Fibroblast of pulmonary artery (primary cell): Measurements from ENCODE around the gene ATP6V0C.
A peak's percentile ranks its signal among the peaks of the same experiment; 100 is the strongest.
"Not testable (repeated sequence)": the region's sequence is repeated elsewhere in the genome, so short reads cannot be mapped to it uniquely, and the experiment has no call there.

Experiments
- DNase-seq: peaks from one replicate; pipeline ENCODE4 v3.0.0-alpha.2; 2010; ENCODE audit warnings: low read depth
- H3K4me3 ChIP-seq: replicated peaks from 2 replicates; pipeline ENCODE4 v1.5.1; 2011; ENCODE audit warnings: low read depth, mild to moderate bottlenecking, control low read depth, low read length, moderate library complexity
- CTCF ChIP-seq: IDR thresholded peaks from 2 replicates; pipeline ENCODE4 v1.5.1; 2011; ENCODE audit warnings: mild to moderate bottlenecking, control low read depth, low read length, inconsistent platforms; ENCODE audit errors: missing control alignments

Gene ATP6V0C

DNA sequence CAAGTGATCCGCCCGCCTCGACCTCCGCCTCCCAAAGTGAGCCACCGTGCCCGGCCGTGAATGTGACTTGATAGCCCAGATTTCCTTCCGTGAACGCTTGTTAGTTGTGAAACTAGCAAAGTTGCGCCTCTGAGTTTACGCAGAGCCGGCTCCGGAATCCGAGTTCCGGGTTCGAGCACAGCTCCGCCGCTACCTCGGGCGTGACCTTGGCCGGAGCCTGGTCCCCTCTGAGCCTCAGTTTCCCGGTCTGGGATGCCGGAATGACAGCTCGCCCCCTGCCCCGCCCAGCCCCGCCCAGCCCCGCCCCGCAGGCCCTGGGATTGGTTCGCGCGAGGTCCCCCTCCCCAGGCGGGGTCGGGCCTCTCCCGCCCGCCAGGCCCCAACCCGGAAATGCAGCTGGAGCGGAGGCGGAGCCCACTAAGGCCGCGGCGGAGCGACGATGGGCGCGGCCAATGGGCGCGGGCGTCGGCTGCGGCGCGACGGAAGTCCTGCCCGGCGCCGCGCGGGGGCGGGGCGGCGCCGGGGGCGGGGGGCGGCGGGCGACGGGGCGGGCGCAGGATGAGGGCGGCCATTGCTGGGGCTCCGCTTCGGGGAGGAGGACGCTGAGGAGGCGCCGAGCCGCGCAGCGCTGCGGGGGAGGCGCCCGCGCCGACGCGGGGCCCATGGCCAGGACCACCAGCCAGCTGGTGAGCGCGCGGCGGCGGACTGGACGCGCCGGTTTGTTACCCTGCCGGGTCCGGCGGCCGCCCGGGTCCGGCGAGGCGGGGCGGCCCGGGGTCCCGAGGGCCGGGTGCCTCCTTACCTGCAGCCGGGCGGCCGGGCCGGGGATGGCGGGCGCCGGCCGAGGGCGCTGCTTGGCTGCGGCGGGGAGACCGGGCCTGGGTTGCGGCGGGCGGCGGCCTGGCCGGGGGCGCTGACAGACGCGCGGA is 24.0 kb downstream of the ATP6V0C start, which contains the start of gene PDPK1:
PDPK1 (plus strand) TSS at position 571 of the 929 bp plus-strand sequence; CDS start at position 663, 92 bp downstream.
- peak; percentile 95 for DNase-seq
- peak within 1 kb of the TSS; percentile 72 for H3K4me3 ChIP-seq
- no peak for TF ChIP-seq CTCF

- peak overlapping the region; percentile 59 for H3K4me3 ChIP-seq
- not testable (repeated sequence) for DNase-seq
These were observed 25.6 kb downstream of the ATP6V0C start for GRCh38 chr16:2539192-2539844.

DNA sequence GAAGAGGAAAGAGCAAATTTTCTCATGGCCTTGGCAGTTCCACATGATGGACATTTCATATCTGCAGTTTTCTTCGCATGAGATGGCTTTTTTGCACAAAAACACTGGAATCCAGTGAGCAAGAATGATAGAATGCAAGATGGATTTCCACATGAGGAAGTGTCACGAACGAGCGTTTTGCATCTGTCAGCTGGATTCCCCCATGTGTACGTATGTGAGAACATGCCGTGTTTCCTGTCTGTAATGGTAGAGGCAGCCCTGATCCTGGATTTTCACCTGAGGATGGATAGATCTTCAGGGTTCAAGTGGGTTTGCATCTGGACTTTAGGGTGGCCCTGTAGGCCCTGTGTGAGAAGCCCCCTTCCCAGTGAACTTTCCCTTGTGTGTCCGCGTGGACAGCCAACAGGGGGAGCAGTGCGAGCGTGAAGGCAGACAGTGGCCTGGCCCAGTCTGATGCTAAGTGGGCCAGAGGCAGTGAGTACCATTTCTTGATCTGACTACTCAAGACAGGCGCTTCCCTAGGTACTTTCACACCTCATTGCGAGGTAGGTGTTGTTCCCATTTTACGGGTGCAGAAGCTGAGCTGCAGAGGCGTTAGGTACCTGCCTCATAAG is 26.2 kb downstream of the ATP6V0C start:
- H3K4me3 ChIP-seq, result not testable (repeated sequence)
- peak; percentile 36 for TF ChIP-seq CTCF
- peak; percentile 27 for DNase-seq

- H3K4me3 ChIP-seq, DNase-seq: not testable (repeated sequence)
These were observed 27.2 kb downstream of the ATP6V0C start for GRCh38 chr16:2540912-2541311.

GRCh38 chr16:2541409-2541808 is 27.7 kb downstream of the ATP6V0C start:
- not testable (repeated sequence) for H3K4me3 ChIP-seq

DNA sequence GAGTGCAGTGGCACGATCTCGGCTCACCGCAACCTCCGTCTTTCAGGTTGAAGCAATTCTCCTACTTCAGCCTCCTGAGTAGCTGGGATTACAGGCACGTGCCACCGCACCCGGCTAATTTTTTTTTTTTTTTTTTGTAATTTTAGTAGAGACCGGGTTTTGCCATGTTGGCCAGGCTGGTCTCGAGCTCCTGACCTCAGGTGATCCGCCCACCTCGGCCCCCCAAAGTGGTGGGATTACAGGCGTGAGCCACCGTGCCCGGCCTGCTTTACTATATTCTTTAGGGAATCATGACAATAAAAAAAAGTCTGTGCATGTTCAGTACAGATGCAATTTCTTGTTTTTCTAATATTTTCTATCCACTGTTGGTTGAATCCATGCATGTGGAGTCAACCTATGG is 30.0 kb downstream of the ATP6V0C start:
- not testable (repeated sequence) for H3K4me3 ChIP-seq, DNase-seq

More at GRCh38 chr16:2541409-2541808, 27.7 kb downstream of the ATP6V0C start:
- not testable (repeated sequence) for DNase-seq

DNA sequence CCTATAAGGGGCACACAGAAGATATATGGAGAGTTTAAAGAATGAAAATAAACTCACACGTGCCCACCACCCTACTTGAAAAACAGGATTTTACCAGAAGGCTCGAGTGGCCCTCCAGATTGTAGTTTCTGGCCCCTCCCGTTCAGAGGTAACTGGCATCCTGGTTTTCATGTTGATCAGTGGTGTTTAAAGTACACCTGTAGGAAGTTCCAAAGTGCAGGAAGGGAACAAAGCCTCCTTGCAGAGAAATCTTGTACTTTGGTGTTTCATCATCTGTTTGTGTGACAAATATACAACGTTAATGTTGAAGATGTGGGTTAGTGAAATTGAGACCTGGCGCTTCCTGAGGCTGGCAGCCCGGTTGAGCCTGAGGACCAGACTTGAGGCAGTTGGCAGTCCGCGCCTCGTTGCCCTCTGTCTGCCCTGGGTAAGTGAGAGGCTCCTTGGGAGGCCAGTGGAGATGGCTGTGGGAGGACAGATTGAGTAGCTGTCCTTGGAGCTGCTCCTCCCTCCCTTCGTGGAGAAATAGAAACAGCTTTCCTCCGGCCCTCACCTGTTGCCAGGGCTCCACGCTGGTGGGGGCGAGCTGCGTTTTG is 36.6 kb downstream of the ATP6V0C start:
- not testable (repeated sequence) for DNase-seq, H3K4me3 ChIP-seq

DNA sequence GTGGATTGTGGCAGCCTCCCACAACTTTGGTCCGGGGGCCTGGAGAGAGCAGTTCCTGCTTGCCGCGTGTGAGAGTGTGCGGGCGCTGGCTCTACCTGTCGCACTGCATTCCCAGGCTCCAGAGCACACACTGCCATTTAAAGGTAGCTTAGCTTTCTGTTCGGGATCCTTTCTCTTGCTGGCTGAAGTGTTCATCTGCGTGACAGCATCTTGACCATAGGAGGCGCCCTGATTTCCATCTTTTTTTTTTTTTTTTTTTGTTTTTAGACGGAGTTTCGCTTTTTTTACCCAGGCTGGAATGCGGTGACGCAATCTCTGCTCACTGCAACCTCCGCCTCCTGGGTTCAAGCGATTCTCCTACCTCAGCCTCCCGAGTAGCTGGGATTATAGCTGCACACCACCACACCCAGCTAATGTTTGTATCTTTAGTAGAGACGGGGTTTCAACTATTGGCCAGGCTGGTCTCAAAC is 37.7 kb downstream of the ATP6V0C start:
- H3K4me3 ChIP-seq, result not testable (repeated sequence)
- peak; percentile 58 for DNase-seq
- TF ChIP-seq CTCF, result peak; percentile 11

DNA sequence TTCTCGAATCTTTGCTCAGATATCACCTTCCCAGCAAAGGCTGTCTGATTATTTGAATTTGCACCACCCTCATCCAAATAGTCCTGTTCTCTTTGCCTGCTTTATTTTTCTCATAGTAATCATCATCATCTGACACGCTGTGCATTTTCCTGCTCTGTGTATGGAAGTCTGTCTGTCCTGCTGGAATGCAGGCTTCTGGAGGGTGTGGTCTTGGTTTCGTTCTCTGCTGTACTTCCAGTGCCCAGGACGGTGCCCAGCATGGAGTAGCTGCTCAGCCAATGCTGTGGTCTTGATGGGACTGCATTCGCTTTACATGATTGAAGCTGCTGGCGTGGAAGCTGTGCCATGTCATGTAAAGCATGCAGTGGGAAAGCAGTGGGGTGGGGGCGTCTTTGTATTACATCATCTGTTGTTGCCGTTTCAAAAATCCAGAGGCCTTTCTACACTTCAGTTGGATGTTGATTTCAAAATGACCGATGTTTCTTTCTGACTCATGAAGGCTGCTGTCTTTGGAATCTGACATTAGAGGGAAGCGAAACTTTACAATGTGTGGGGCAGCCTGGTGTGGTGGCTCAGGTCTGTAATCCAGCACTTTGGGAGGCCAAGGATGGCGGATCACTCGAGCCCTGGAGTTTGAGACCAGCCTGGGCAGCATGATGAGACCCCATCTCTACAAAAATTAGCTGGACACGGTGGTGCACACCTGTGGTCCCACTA is 41.1 kb downstream of the ATP6V0C start:
- H3K4me3 ChIP-seq, DNase-seq: not testable (repeated sequence)

- not testable (repeated sequence) for H3K4me3 ChIP-seq, DNase-seq
These were observed 43.4 kb downstream of the ATP6V0C start for GRCh38 chr16:2557150-2557549.

- H3K4me3 ChIP-seq, DNase-seq: not testable (repeated sequence)
These were observed 46.5 kb downstream of the ATP6V0C start for GRCh38 chr16:2560131-2560797.
